GM19351 (cell line): ENCODE results near the gene PPP6R3.

Experiments
- ATAC-seq: cut with Tn5 transposase; IDR thresholded peaks from one replicate; pipeline ENCODE4 v1.9.1; 2021; ENCODE audit warnings: mild to moderate bottlenecking, moderate library complexity; ENCODE audit not compliant: unreplicated experiment

PPP6R3 gene, protein sequence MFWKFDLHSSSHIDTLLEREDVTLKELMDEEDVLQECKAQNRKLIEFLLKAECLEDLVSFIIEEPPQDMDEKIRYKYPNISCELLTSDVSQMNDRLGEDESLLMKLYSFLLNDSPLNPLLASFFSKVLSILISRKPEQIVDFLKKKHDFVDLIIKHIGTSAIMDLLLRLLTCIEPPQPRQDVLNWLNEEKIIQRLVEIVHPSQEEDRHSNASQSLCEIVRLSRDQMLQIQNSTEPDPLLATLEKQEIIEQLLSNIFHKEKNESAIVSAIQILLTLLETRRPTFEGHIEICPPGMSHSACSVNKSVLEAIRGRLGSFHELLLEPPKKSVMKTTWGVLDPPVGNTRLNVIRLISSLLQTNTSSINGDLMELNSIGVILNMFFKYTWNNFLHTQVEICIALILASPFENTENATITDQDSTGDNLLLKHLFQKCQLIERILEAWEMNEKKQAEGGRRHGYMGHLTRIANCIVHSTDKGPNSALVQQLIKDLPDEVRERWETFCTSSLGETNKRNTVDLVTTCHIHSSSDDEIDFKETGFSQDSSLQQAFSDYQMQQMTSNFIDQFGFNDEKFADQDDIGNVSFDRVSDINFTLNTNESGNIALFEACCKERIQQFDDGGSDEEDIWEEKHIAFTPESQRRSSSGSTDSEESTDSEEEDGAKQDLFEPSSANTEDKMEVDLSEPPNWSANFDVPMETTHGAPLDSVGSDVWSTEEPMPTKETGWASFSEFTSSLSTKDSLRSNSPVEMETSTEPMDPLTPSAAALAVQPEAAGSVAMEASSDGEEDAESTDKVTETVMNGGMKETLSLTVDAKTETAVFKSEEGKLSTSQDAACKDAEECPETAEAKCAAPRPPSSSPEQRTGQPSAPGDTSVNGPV

GRCh38 chr11:68460741-68461574, at the start of gene PPP6R3:
Gene PPP6R3, plus strand, starts transcription at chr11:68460752. Its CDS starts 76,913 bp downstream, at chr11:68537665.
- peak; percentile 26 for ATAC-seq

GRCh38 chr11:68411501-68411991, 49.0 kb upstream of the PPP6R3 start:
- ATAC-seq: no peak

GRCh38 chr11:68412593-68413475, 47.7 kb upstream of the PPP6R3 start:
- ATAC-seq: peak; percentile 71

DNA sequence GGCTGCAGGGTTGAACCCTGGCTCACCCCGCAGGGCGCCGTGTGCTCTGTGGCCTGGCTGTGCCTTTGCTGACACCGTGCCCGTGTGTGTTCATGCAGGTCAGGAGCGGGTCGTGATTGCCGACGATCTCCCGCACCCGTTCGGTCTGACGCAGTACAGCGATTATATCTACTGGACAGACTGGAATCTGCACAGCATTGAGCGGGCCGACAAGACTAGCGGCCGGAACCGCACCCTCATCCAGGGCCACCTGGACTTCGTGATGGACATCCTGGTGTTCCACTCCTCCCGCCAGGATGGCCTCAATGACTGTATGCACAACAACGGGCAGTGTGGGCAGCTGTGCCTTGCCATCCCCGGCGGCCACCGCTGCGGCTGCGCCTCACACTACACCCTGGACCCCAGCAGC, 47.0 kb upstream of the PPP6R3 start:
- no peak for ATAC-seq

DNA sequence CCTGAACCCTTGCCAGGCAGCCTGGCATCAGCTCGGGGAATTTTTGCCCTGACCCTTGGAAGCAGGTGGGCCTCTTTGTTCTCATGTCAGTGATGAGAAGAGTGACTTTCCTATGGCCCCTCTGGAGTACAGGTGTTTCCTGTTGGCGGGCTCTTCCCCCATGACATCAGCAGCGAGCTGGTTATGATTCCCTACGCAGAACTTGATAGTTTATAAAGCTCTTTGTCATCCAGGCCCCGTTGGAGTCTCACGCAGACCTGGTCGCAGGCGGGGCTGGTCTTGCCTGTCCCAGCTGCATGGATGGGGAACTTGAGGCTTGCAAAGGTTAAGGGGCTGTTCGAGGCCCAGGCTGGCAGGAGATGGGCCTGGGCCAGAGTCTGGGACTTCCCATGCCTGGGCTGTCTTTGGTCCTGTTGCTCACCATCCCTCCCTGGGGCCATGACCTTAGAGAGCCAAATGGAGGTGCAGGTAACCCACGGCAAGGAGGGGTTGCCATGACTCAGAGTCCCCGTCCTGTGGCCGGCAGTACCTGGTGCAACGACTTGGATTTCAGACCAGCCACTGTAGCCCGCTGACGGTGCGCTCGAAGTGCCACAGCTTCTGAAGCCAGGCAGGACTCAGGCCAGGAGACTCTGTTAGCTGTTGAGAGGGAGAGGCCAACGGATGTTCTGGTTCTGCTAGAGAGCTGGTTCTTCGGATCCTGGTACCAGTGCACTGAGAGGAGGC, 45.9 kb upstream of the PPP6R3 start:
- ATAC-seq: no peak

GRCh38 chr11:68416070-68416578, 44.4 kb upstream of the PPP6R3 start:
- ATAC-seq: no peak

- no peak for ATAC-seq
Observed at GRCh38 chr11:68418648-68419047, 41.9 kb upstream of the PPP6R3 start.

GRCh38 chr11:68420171-68420570, 40.4 kb upstream of the PPP6R3 start:
- no peak for ATAC-seq

DNA sequence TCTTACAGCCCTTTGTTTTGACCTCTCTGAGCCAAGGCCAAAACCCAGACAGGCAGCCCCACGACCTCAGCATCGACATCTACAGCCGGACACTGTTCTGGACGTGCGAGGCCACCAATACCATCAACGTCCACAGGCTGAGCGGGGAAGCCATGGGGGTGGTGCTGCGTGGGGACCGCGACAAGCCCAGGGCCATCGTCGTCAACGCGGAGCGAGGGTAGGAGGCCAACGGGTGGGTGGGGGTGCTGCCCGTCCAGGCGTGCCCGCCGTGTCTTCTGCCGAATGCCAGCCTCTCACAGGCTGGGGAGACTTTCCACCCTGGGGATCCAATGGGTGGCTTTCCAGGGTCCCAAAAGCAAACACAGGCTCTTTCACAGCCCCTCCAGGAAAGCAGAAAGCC, 37.1 kb upstream of the PPP6R3 start:
- no peak for ATAC-seq

GRCh38 chr11:68424101-68424632, 36.4 kb upstream of the PPP6R3 start:
- no peak for ATAC-seq

DNA sequence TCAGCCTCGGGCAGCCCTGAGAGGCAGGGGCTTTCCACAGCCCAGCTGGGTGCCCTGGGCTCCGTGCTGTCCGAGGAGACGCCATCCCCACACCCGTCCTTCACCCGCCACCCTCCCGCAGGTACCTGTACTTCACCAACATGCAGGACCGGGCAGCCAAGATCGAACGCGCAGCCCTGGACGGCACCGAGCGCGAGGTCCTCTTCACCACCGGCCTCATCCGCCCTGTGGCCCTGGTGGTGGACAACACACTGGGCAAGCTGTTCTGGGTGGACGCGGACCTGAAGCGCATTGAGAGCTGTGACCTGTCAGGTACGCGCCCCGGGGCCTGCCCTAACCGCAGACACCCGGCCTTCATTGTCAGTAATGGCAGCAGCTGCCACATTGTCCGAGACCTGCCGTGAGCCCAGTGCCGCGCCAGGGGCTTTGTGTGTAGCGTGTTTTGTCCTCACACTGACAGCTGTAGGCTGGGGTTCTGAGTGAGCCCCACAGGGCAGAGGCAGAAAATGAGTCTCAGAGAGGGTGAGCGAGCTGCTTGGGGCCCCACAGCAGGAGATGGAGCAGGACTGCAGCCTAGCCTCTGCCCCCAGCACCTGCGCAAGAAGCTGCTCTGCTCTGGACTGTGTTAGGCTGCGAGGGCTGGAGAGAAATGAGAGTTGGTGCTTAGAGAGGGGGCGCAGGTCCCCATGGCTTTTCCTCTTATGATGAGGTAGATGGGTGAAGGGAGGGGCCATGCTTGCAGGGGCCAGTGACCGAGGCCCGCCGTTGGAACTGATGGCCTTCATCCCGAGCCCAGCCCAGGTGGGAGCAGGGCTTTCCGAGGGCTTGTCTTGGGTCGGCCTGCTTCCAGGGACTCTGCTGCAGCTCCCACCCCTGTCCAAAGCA, 35.3 kb upstream of the PPP6R3 start:
- no peak for ATAC-seq

GRCh38 chr11:68425866-68426380, 34.6 kb upstream of the PPP6R3 start:
- ATAC-seq: no peak

GRCh38 chr11:68429661-68430060, 30.9 kb upstream of the PPP6R3 start:
- no peak for ATAC-seq

DNA sequence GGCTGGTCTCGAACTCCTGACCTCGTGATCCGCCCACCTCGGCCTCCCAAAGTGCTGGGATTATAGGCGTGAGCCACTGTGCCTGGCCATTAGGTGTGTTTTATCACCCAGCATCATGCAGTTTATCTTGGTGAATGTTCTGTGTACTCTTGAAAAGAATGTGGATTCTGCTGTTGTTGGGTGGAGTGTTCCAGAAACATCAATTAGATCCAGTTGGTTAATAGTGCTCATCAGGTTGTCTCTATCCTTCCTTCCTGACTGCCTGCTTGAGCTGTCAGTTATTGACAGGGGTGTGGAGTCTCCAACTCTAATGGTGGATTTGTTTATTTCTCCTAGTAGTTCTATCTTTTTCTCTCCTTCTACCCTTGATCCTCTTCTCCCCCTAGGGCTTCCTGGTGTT, 30.2 kb upstream of the PPP6R3 start:
- no peak for ATAC-seq

- no peak for ATAC-seq
Observed at GRCh38 chr11:68430801-68431200, 29.8 kb upstream of the PPP6R3 start.

- ATAC-seq: no peak
Observed at GRCh38 chr11:68431984-68432645, 28.4 kb upstream of the PPP6R3 start.

- ATAC-seq: no peak
Observed at GRCh38 chr11:68432874-68433273, 27.7 kb upstream of the PPP6R3 start.
